WTC11 (cell line): ENCODE data around the gene KIRREL3. TPM values are rescaled to one million over a fixed set of nuclear protein-coding genes. Genes with fewer than 3 reads are reported as not detected.
A peak's percentile ranks its signal among the peaks of the same experiment; 100 is the strongest.

Experiments
- ATAC-seq: fragments of 200-7000 bp; cut with Tn5 transposase; 2 replicates; pipeline ENCODE4 v1.10.0; 2021; ENCODE audit warnings: mild to moderate bottlenecking, moderate library complexity
- CTCF ChIA-PET: fragments of 300-600 bp; sonication (Branson Sonifier 250); formaldehyde crosslinking; loops from one replicate; lab custom pipeline; 2021; ENCODE audit warnings: antibody characterized with exemption; lab: Charles Lee
- POLR2A ChIA-PET: fragments of 350-600 bp; sonication (Branson Sonifier 250); formaldehyde crosslinking; loops from one replicate; lab custom pipeline; 2021; ENCODE audit warnings: antibody characterized with exemption; lab: Charles Lee
- DNase-seq: peaks from one replicate; pipeline ENCODE4 v3.0.0; 2021; ENCODE audit warnings: low spot score
- H3K27ac Mint-ChIP-seq: 2 replicates; pipeline ENCODE4 v1.8.0; 2021; ENCODE audit warnings: mixed read lengths
- H3K27me3 Mint-ChIP-seq: 2 replicates; pipeline ENCODE4 v1.8.0; 2021; ENCODE audit warnings: low read depth, mild to moderate bottlenecking, moderate library complexity, mixed read lengths
- H3K36me3 Mint-ChIP-seq: 2 replicates; pipeline ENCODE4 v1.8.0; 2021; ENCODE audit warnings: mixed read lengths
- H3K4me1 Mint-ChIP-seq: 2 replicates; pipeline ENCODE4 v1.8.0; 2022; ENCODE audit warnings: mixed read lengths
- H3K4me3 Mint-ChIP-seq: 2 replicates; pipeline ENCODE4 v1.8.0; 2021; ENCODE audit warnings: mild to moderate bottlenecking, moderate library complexity, mixed read lengths
- H3K9me3 Mint-ChIP-seq: 2 replicates; pipeline ENCODE4 v1.8.0; 2021; ENCODE audit warnings: mixed read lengths
- CREB1 ChIP-seq: sonication (generic); formaldehyde crosslinking; IDR thresholded peaks from 2 replicates; pipeline ENCODE4 v1.8.0; 2023; ENCODE audit warnings: mild to moderate bottlenecking, missing genetic modification reagents
- ETV6 ChIP-seq: sonication (generic); formaldehyde crosslinking; IDR thresholded peaks from 2 replicates; pipeline ENCODE4 v1.8.1; 2022; ENCODE audit warnings: mild to moderate bottlenecking, missing genetic modification reagents
- OVOL2 ChIP-seq: fragments of 250-450 bp; sonication (Bioruptor Pico); IDR thresholded peaks from 2 replicates; pipeline ENCODE4 v1.9.0; 2021; ENCODE audit warnings: mild to moderate bottlenecking, borderline replicate concordance
- SMAD4 ChIP-seq: sonication (generic); formaldehyde crosslinking; IDR thresholded peaks from 2 replicates; pipeline ENCODE4 v1.8.0; 2022; ENCODE audit warnings: mild to moderate bottlenecking, missing genetic modification reagents
- SOX15 ChIP-seq: fragments of 250-450 bp; sonication (Bioruptor Pico); IDR thresholded peaks from 2 replicates; pipeline ENCODE4 v1.9.0; 2021; ENCODE audit warnings: mild to moderate bottlenecking
- SP1 ChIP-seq: sonication (generic); formaldehyde crosslinking; conservative IDR thresholded peaks from 2 replicates; pipeline ENCODE4 v1.8.1; 2022; ENCODE audit warnings: missing genetic modification reagents
- TCF7 ChIP-seq: sonication (generic); formaldehyde crosslinking; IDR thresholded peaks from 2 replicates; pipeline ENCODE4 v1.8.0; 2022; ENCODE audit warnings: mild to moderate bottlenecking, low read depth, missing genetic modification reagents, moderate library complexity
- ZNF423 ChIP-seq: fragments of 250-450 bp; sonication (Bioruptor Pico); IDR thresholded peaks from 2 replicates; pipeline ENCODE4 v2.1.2; 2022; ENCODE audit warnings: mild to moderate bottlenecking, moderate library complexity
- total RNA-seq: library from RNA; stranded (reverse); gene quantifications from 3 replicates; pipeline ENCODE4 v1.2.3, GENCODE V29; 2021
- TF ChIP-seq, protein P1 (sequence below): sonication (generic); formaldehyde crosslinking; IDR thresholded peaks from 2 replicates; pipeline ENCODE4 v1.8.1; 2023; ENCODE audit warnings: mild to moderate bottlenecking, missing genetic modification reagents, moderate library complexity
- TF ChIP-seq, protein P2 (sequence below): sonication (generic); formaldehyde crosslinking; IDR thresholded peaks from 2 replicates; pipeline ENCODE4 v1.8.0; 2022; ENCODE audit warnings: mild to moderate bottlenecking, missing genetic modification reagents
- TF ChIP-seq, protein P3 (sequence below): sonication (generic); formaldehyde crosslinking; IDR thresholded peaks from 2 replicates; pipeline ENCODE4 v1.8.1; 2022; ENCODE audit warnings: mild to moderate bottlenecking, moderate library complexity, missing genetic modification reagents
- TF ChIP-seq, protein P4 (sequence below): sonication (generic); formaldehyde crosslinking; IDR thresholded peaks from 2 replicates; pipeline ENCODE4 v1.8.0; 2022; ENCODE audit warnings: mild to moderate bottlenecking, missing genetic modification reagents
- TF ChIP-seq, protein P5 (sequence below): fragments of 250-450 bp; sonication (Bioruptor Pico); conservative IDR thresholded peaks from 2 replicates; pipeline ENCODE4 v1.9.0; 2021; ENCODE audit warnings: mild to moderate bottlenecking
- TF ChIP-seq, protein P6 (sequence below): sonication (generic); formaldehyde crosslinking; IDR thresholded peaks from 2 replicates; pipeline ENCODE4 v1.8.1; 2023; ENCODE audit warnings: mild to moderate bottlenecking, missing genetic modification reagents
- TF ChIP-seq, protein P7 (sequence below): fragments of 250-450 bp; sonication (Bioruptor Pico); IDR thresholded peaks from 2 replicates; pipeline ENCODE4 v1.9.0; 2021; ENCODE audit warnings: mild to moderate bottlenecking, borderline replicate concordance

Gene KIRREL3
- total RNA-seq, 1 experiment from 2014 or later, result 0.59 TPM

DNA sequence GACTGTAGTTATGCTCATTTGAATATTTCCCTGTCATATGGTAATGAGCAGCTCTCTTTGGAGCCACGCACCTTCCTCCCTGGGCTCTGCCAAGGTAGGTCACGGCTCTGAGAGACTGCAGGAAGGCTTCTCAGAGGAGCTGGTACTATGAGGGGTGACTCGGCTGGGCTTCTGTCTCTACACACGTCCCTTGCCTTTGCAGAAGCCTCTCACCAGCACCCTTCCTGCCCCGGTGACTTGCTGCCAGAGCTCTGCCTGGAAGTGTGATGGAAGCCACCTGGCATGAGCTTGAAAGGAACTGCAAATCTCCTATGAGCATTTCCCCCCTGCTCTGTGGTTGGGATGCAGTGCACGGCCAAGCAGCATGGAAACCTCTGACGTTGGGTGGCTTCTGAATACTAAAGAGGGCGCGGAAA is 74.2 kb downstream of the KIRREL3 start:
- peaks cover 12% of the 10 kb centered on the region for H3K9me3 Mint-ChIP-seq
- DNase-seq (no peak), ATAC-seq (peak; percentile 60)
- TF ChIP-seq, protein P1, sequence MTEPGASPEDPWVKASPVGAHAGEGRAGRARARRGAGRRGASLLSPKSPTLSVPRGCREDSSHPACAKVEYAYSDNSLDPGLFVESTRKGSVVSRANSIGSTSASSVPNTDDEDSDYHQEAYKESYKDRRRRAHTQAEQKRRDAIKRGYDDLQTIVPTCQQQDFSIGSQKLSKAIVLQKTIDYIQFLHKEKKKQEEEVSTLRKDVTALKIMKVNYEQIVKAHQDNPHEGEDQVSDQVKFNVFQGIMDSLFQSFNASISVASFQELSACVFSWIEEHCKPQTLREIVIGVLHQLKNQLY (CRISPR knock-in tag), result no peak
- no peaks in the 10 kb centered on the region for H3K36me3 Mint-ChIP-seq
- CTCF ChIA-PET, result no interaction called here
- POLR2A ChIA-PET, result no interaction called here
- peaks cover 7% of the 10 kb centered on the region; the same call in 1 of the 2 replicates for H3K4me1 Mint-ChIP-seq
- no peak overlapping the region for H3K4me3 Mint-ChIP-seq
- H3K27ac Mint-ChIP-seq, result no peak overlapping the region
- H3K27me3 Mint-ChIP-seq, result no peaks in the 10 kb centered on the region; the same call in 1 of the 2 replicates

DNA sequence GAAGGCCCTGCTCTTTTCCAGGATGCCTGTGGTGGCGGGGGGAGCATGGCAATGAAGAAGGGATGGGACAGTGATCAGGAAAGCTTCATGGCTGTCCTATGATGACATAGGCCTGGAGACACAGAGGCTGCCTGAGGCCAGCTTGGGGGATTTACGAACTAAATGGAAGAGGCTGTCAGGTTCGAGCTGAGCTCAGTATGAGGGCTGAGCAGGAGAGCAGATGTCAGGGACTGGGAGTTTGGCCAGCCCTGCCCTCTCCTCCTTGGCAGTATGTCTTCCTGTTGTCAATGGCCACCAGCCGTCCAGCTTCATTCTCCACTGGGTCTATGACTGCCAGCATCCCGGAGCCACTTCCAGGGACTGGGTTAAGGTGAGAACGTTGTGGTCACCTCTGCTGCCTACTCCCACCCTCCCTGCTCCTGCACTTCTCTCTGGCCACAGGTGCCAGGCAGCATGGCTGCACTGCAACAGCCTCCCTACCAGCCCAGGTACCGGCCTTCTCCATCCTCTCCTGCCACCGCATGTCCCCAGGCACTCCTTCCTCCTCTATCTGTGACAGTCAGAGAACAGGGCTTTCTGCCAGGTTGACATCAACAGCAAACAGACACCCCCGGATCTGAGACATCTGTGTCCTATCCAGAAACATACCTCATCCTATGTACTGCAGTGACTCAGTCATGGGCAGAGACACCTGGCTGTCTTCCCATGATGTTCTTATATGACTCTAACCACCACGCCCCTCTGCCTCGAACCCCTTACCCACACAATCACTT is 75.1 kb downstream of the KIRREL3 start:
- H3K4me1 Mint-ChIP-seq, result peaks cover 7% of the 10 kb centered on the region; the same call in 1 of the 2 replicates
- H3K27me3 Mint-ChIP-seq, result no peaks in the 10 kb centered on the region; the same call in 1 of the 2 replicates
- peaks cover 12% of the 10 kb centered on the region for H3K9me3 Mint-ChIP-seq
- POLR2A ChIA-PET, result no interaction called here
- DNase-seq, result no peak
- H3K27ac Mint-ChIP-seq, result no peak overlapping the region
- CTCF ChIA-PET, result no interaction called here
- TF ChIP-seq, protein P1 (CRISPR knock-in tag), result no peak
- TF ChIP-seq, protein P2, sequence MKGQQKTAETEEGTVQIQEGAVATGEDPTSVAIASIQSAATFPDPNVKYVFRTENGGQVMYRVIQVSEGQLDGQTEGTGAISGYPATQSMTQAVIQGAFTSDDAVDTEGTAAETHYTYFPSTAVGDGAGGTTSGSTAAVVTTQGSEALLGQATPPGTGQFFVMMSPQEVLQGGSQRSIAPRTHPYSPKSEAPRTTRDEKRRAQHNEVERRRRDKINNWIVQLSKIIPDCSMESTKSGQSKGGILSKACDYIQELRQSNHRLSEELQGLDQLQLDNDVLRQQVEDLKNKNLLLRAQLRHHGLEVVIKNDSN (CRISPR knock-in tag), result no peak
- TF ChIP-seq, protein P3, sequence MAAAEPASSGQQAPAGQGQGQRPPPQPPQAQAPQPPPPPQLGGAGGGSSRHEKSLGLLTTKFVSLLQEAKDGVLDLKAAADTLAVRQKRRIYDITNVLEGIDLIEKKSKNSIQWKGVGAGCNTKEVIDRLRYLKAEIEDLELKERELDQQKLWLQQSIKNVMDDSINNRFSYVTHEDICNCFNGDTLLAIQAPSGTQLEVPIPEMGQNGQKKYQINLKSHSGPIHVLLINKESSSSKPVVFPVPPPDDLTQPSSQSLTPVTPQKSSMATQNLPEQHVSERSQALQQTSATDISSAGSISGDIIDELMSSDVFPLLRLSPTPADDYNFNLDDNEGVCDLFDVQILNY (CRISPR knock-in tag), result no peak
- TF ChIP-seq, protein P4, sequence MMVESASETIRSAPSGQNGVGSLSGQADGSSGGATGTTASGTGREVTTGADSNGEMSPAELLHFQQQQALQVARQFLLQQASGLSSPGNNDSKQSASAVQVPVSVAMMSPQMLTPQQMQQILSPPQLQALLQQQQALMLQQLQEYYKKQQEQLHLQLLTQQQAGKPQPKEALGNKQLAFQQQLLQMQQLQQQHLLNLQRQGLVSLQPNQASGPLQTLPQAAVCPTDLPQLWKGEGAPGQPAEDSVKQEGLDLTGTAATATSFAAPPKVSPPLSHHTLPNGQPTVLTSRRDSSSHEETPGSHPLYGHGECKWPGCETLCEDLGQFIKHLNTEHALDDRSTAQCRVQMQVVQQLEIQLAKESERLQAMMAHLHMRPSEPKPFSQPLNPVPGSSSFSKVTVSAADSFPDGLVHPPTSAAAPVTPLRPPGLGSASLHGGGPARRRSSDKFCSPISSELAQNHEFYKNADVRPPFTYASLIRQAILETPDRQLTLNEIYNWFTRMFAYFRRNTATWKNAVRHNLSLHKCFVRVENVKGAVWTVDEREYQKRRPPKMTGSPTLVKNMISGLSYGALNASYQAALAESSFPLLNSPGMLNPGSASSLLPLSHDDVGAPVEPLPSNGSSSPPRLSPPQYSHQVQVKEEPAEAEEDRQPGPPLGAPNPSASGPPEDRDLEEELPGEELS, result no peak
- TF ChIP-seq SMAD4 (no peak), OVOL2 (CRISPR knock-in tag) (no peak), CREB1 (CRISPR knock-in tag) (no peak), ETV6 (CRISPR knock-in tag) (no peak), ZNF423 (no peak), SP1 (CRISPR knock-in tag) (no peak), TCF7 (CRISPR knock-in tag) (no peak), SOX15 (CRISPR knock-in tag) (no peak)
- TF ChIP-seq, protein P5, sequence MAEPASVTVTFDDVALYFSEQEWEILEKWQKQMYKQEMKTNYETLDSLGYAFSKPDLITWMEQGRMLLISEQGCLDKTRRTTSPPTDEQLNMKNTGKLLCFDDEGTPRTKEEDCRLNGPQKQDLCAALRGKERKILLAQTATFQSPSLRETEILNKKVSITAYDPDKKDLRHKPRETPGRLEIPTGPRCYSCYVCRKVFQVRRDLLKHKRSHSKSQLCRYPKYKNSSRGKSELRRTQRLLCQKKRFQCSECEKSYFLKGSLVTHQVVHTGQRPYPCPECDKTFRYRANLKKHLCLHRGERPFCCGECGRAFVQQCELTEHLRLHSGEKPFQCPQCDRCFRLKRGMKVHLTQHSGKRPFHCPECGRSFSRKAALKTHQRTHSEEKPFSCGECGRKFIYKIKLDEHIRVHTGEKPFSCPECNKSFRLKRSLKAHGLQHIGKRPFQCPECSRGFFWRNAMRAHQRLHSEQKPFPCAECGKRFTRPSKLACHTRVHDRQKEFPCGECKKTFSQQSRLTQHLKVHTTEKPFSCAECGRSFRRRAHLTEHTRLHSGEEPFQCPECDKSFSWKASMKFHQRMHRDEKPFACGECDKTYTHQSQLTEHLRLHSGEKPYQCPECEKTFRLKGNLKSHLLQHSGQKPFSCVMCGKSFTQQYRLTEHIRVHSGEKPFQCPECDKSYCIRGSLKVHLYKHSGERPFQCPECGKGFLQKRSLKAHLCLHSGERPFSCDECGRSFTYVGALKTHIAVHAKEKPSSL (CRISPR knock-in tag), result no peak
- TF ChIP-seq, protein P6, sequence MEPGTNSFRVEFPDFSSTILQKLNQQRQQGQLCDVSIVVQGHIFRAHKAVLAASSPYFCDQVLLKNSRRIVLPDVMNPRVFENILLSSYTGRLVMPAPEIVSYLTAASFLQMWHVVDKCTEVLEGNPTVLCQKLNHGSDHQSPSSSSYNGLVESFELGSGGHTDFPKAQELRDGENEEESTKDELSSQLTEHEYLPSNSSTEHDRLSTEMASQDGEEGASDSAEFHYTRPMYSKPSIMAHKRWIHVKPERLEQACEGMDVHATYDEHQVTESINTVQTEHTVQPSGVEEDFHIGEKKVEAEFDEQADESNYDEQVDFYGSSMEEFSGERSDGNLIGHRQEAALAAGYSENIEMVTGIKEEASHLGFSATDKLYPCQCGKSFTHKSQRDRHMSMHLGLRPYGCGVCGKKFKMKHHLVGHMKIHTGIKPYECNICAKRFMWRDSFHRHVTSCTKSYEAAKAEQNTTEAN (CRISPR knock-in tag), result no peak
- TF ChIP-seq, protein P7, sequence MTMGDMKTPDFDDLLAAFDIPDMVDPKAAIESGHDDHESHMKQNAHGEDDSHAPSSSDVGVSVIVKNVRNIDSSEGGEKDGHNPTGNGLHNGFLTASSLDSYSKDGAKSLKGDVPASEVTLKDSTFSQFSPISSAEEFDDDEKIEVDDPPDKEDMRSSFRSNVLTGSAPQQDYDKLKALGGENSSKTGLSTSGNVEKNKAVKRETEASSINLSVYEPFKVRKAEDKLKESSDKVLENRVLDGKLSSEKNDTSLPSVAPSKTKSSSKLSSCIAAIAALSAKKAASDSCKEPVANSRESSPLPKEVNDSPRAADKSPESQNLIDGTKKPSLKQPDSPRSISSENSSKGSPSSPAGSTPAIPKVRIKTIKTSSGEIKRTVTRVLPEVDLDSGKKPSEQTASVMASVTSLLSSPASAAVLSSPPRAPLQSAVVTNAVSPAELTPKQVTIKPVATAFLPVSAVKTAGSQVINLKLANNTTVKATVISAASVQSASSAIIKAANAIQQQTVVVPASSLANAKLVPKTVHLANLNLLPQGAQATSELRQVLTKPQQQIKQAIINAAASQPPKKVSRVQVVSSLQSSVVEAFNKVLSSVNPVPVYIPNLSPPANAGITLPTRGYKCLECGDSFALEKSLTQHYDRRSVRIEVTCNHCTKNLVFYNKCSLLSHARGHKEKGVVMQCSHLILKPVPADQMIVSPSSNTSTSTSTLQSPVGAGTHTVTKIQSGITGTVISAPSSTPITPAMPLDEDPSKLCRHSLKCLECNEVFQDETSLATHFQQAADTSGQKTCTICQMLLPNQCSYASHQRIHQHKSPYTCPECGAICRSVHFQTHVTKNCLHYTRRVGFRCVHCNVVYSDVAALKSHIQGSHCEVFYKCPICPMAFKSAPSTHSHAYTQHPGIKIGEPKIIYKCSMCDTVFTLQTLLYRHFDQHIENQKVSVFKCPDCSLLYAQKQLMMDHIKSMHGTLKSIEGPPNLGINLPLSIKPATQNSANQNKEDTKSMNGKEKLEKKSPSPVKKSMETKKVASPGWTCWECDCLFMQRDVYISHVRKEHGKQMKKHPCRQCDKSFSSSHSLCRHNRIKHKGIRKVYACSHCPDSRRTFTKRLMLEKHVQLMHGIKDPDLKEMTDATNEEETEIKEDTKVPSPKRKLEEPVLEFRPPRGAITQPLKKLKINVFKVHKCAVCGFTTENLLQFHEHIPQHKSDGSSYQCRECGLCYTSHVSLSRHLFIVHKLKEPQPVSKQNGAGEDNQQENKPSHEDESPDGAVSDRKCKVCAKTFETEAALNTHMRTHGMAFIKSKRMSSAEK, result no peak
- no peaks in the 10 kb centered on the region for H3K36me3 Mint-ChIP-seq
- no peak overlapping the region for H3K4me3 Mint-ChIP-seq
- ATAC-seq, result no peak
